K562 (cell line): ENCODE data around the gene APOM. TPM values are rescaled to one million over a fixed set of nuclear protein-coding genes. Genes with fewer than 3 reads are reported as not detected.

Experiments
- EWSR1 ChIP-seq: fragments of 450-650 bp; IDR thresholded peaks from 2 replicates; pipeline ENCODE4 v1.6.1; 2018; ENCODE audit warnings: borderline replicate concordance, mild to moderate bottlenecking, low read depth, moderate library complexity; ENCODE audit not compliant: partially characterized antibody
- LEF1 ChIP-seq: fragments of 450-650 bp; IDR thresholded peaks from 2 replicates; pipeline ENCODE4 v1.6.1; 2016; ENCODE audit warnings: mild to moderate bottlenecking
- NELFE ChIP-seq: IDR thresholded peaks from 2 replicates; pipeline ENCODE4 v1.6.1; 2011; ENCODE audit warnings: mild to moderate bottlenecking; ENCODE audit not compliant: insufficient read depth, insufficient read length
- SMARCC2 ChIP-seq: fragments of 450-650 bp; IDR thresholded peaks from 2 replicates; pipeline ENCODE4 v1.6.1; 2017; ENCODE audit warnings: antibody characterized with exemption, moderate library complexity, mild to moderate bottlenecking, low read depth
- ZEB2 ChIP-seq: fragments of 450-650 bp; IDR thresholded peaks from 2 replicates; pipeline ENCODE4 v1.6.1; 2016
- ZNF175 ChIP-seq: fragments of 200-800 bp; sonication (Bioruptor generic); IDR thresholded peaks from 2 replicates; pipeline ENCODE4 v1.6.1; 2016; ENCODE audit warnings: low read depth, mild to moderate bottlenecking, missing genetic modification characterization, missing compliant biosample characterization
- polyA plus RNA-seq, 8 experiments: library from polyadenylated mRNA; depleted of rRNA in 4 of 8; stranded (reverse) in 5 of 8; unstranded in 3 of 8; fragments of >200 nt; fragmentation: Nextera tagmentation in 2 of 8; fragmentation: Illumina TruSeq in 1 of 8; extraction: Ambion mirVana in 2 of 8; extraction: Trizol in 1 of 8; gene quantifications; 2 replicates each; pipeline versions ENCODE4 v1.2.1 to v1.2.3, GENCODE V29; 2011 to 2014; ENCODE audit warnings: inconsistent platforms in 1 of 8, missing spikeins in 1 of 8
- total RNA-seq, 7 experiments: library from RNA; depleted of rRNA in 6 of 7; stranded (reverse); fragments of >200 nt in 6 of 7; fragmentation: Illumina TruSeq in 2 of 7; extraction: Trizol in 2 of 7; gene quantifications; 2 replicates each; pipeline versions ENCODE4 v1.2.1 to v1.2.3, GENCODE V29; 2011 to 2021; ENCODE audit warnings: low replicate concordance in 1 of 7
- TF ChIP-seq, protein P1 (sequence below): fragments of 250-450 bp; sonication (Bioruptor Pico); IDR thresholded peaks from 2 replicates; pipeline ENCODE4 v1.8.0; 2021; ENCODE audit warnings: mild to moderate bottlenecking, moderate library complexity
- TF ChIP-seq, protein P2 (sequence below), 2 experiments: fragments of 450-650 bp in 1 of 2; IDR thresholded peaks; 2 replicates each; pipeline ENCODE4 v1.6.1; 2011 to 2017; ENCODE audit warnings: low read depth in 2 of 2, antibody characterized with exemption in 1 of 2, borderline replicate concordance in 1 of 2, low read length in 1 of 2, mild to moderate bottlenecking in 1 of 2, mixed read lengths in 1 of 2; ENCODE audit not compliant: control insufficient read depth in 1 of 2
- TF ChIP-seq, protein P3 (sequence below), 3 experiments: fragments of 200-800 bp in 1 of 3; sonication (Bioruptor generic) in 1 of 3; sonication (generic) in 1 of 3; formaldehyde crosslinking in 1 of 3; IDR thresholded peaks; 2 replicates each; pipeline versions ENCODE4 v1.6.1 to v1.8.0; 2016 to 2022; ENCODE audit warnings: mild to moderate bottlenecking in 2 of 3, missing compliant biosample characterization in 2 of 3, missing genetic modification characterization in 2 of 3, missing genetic modification reagents in 1 of 3
- TF ChIP-seq, protein P4 (sequence below): fragments of 250-450 bp; sonication (Bioruptor Pico); IDR thresholded peaks from 2 replicates; pipeline ENCODE4 v1.5.0; 2022; ENCODE audit warnings: mild to moderate bottlenecking
- TF ChIP-seq, protein P5 (sequence below): fragments of 450-650 bp; IDR thresholded peaks from 2 replicates; pipeline ENCODE4 v1.6.1; 2016
- TF ChIP-seq, protein P6 (sequence below), 3 experiments: IDR thresholded peaks in 2 of 3; conservative IDR thresholded peaks in 1 of 3; 2 replicates each; pipeline ENCODE4 v1.5.1; 2011 to 2012; ENCODE audit warnings: low read length in 3 of 3, mild to moderate bottlenecking in 3 of 3, control low read depth in 2 of 3, improper control_type of control experiment in 1 of 3, inconsistent platforms in 1 of 3, low read depth in 1 of 3, mixed read lengths in 1 of 3, moderate library complexity in 1 of 3; ENCODE audit not compliant: insufficient read depth in 2 of 3
- TF ChIP-seq, protein P7 (sequence below): fragments of 250-450 bp; sonication (Bioruptor Pico); IDR thresholded peaks from 2 replicates; pipeline ENCODE4 v1.5.0; 2021

Gene APOM
- total and polyA plus RNA-seq, 9 of the 15 experiments (the other 6 are each of a cell fraction or from before 2014, with no cell fraction given): 5.7 to 24.3 (median 10.4) TPM

DNA sequence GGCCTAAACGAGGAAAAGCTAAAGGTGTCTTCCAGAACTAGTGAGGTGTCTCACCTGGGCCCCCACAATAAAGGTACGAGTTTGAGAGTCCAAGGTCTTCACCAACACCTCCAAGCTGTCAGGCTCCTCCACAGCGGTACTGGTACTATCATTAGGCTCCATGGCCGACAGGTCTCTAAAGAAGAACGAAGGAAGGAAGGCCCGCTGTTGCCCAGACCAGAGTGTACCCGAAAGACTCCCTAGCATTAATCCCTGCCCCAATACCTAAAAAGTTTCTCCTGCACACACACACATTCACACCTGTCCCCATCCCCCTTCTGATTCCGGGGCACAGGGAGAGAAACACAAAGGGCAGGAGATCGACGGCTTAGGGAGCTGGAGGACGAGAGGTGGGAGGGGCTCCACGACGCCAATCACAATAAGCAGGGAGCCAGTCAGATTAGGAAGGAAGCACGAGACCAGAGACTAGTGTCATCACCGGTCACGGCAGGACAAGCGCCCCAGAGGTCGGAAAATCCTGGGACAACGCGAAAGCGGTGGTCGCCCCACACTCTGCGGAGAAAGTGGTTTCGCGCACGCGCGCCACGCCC, 4.0 kb upstream of the APOM start (continued):
- no peak; the same call in 1 of the 2 replicates for TF ChIP-seq ZNF175 (CRISPR knock-in tag)
- no peak for TF ChIP-seq EWSR1
- TF ChIP-seq, protein P1, sequence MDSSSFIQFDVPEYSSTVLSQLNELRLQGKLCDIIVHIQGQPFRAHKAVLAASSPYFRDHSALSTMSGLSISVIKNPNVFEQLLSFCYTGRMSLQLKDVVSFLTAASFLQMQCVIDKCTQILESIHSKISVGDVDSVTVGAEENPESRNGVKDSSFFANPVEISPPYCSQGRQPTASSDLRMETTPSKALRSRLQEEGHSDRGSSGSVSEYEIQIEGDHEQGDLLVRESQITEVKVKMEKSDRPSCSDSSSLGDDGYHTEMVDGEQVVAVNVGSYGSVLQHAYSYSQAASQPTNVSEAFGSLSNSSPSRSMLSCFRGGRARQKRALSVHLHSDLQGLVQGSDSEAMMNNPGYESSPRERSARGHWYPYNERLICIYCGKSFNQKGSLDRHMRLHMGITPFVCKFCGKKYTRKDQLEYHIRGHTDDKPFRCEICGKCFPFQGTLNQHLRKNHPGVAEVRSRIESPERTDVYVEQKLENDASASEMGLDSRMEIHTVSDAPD: no peak
- TF ChIP-seq, protein P2, sequence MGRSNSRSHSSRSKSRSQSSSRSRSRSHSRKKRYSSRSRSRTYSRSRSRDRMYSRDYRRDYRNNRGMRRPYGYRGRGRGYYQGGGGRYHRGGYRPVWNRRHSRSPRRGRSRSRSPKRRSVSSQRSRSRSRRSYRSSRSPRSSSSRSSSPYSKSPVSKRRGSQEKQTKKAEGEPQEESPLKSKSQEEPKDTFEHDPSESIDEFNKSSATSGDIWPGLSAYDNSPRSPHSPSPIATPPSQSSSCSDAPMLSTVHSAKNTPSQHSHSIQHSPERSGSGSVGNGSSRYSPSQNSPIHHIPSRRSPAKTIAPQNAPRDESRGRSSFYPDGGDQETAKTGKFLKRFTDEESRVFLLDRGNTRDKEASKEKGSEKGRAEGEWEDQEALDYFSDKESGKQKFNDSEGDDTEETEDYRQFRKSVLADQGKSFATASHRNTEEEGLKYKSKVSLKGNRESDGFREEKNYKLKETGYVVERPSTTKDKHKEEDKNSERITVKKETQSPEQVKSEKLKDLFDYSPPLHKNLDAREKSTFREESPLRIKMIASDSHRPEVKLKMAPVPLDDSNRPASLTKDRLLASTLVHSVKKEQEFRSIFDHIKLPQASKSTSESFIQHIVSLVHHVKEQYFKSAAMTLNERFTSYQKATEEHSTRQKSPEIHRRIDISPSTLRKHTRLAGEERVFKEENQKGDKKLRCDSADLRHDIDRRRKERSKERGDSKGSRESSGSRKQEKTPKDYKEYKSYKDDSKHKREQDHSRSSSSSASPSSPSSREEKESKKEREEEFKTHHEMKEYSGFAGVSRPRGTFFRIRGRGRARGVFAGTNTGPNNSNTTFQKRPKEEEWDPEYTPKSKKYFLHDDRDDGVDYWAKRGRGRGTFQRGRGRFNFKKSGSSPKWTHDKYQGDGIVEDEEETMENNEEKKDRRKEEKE (IDR thresholded peaks at IDR 0.05; ENCODE audit: borderline replicate concordance in 1 of 2, control insufficient read depth in 1 of 2, low read depth in 2 of 2, low read length in 1 of 2): no peak
- TF ChIP-seq, protein P3, sequence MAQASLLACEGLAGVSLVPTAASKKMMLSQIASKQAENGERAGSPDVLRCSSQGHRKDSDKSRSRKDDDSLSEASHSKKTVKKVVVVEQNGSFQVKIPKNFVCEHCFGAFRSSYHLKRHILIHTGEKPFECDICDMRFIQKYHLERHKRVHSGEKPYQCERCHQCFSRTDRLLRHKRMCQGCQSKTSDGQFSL (CRISPR knock-in tag; IDR thresholded peaks at IDR 0.05): no peak; the same call in 1 of the 2 replicates
- TF ChIP-seq, protein P3 (tag; IDR thresholded peaks at IDR 0.05): no peak
- TF ChIP-seq, protein P4, sequence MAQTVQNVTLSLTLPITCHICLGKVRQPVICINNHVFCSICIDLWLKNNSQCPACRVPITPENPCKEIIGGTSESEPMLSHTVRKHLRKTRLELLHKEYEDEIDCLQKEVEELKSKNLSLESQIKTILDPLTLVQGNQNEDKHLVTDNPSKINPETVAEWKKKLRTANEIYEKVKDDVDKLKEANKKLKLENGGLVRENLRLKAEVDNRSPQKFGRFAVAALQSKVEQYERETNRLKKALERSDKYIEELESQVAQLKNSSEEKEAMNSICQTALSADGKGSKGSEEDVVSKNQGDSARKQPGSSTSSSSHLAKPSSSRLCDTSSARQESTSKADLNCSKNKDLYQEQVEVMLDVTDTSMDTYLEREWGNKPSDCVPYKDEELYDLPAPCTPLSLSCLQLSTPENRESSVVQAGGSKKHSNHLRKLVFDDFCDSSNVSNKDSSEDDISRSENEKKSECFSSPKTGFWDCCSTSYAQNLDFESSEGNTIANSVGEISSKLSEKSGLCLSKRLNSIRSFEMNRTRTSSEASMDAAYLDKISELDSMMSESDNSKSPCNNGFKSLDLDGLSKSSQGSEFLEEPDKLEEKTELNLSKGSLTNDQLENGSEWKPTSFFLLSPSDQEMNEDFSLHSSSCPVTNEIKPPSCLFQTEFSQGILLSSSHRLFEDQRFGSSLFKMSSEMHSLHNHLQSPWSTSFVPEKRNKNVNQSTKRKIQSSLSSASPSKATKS (CRISPR knock-in tag): no peak
- TF ChIP-seq, protein P5, sequence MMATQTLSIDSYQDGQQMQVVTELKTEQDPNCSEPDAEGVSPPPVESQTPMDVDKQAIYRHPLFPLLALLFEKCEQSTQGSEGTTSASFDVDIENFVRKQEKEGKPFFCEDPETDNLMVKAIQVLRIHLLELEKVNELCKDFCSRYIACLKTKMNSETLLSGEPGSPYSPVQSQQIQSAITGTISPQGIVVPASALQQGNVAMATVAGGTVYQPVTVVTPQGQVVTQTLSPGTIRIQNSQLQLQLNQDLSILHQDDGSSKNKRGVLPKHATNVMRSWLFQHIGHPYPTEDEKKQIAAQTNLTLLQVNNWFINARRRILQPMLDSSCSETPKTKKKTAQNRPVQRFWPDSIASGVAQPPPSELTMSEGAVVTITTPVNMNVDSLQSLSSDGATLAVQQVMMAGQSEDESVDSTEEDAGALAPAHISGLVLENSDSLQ: peak; percentile 98
- TF ChIP-seq LEF1: peak; percentile 53; the same call in 1 of the 2 replicates
- TF ChIP-seq ZEB2: no peak; the same call in 1 of the 2 replicates
- TF ChIP-seq, protein P6, sequence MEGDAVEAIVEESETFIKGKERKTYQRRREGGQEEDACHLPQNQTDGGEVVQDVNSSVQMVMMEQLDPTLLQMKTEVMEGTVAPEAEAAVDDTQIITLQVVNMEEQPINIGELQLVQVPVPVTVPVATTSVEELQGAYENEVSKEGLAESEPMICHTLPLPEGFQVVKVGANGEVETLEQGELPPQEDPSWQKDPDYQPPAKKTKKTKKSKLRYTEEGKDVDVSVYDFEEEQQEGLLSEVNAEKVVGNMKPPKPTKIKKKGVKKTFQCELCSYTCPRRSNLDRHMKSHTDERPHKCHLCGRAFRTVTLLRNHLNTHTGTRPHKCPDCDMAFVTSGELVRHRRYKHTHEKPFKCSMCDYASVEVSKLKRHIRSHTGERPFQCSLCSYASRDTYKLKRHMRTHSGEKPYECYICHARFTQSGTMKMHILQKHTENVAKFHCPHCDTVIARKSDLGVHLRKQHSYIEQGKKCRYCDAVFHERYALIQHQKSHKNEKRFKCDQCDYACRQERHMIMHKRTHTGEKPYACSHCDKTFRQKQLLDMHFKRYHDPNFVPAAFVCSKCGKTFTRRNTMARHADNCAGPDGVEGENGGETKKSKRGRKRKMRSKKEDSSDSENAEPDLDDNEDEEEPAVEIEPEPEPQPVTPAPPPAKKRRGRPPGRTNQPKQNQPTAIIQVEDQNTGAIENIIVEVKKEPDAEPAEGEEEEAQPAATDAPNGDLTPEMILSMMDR (IDR thresholded peaks at IDR 0.05 in 2 of 3, conservative IDR thresholded peaks at IDR 0.05 in 1 of 3; ENCODE audit: insufficient read depth in 2 of 3, low read depth in 1 of 3, low read length in 3 of 3): no peak; a peak in 1 of 6 replicates
- no peak for TF ChIP-seq SMARCC2
- TF ChIP-seq, protein P7, sequence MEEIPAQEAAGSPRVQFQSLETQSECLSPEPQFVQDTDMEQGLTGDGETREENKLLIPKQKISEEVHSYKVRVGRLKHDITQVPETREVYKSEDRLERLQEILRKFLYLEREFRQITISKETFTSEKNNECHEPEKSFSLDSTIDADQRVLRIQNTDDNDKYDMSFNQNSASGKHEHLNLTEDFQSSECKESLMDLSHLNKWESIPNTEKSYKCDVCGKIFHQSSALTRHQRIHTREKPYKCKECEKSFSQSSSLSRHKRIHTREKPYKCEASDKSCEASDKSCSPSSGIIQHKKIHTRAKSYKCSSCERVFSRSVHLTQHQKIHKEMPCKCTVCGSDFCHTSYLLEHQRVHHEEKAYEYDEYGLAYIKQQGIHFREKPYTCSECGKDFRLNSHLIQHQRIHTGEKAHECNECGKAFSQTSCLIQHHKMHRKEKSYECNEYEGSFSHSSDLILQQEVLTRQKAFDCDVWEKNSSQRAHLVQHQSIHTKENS: no peak
- no peak for TF ChIP-seq NELFE
